IPS-15b (cell line): ENCODE measurements around the gene CRYZ.
A peak's percentile ranks its signal among the peaks of the same experiment; 100 is the strongest.
"Not testable (repeated sequence)": the region's sequence is repeated elsewhere in the genome, so short reads cannot be mapped to it uniquely, and the experiment has no call there.

Source experiments
- H3K27me3 ChIP-seq: one replicate; pipeline ENCODE4 v1.6.1; 2013; ENCODE audit warnings: low read length; ENCODE audit not compliant: control insufficient read depth, insufficient read depth
- H3K36me3 ChIP-seq: one replicate; pipeline ENCODE4 v1.6.1; 2013; ENCODE audit warnings: low read length; ENCODE audit not compliant: control insufficient read depth, insufficient read depth
- H3K4me1 ChIP-seq: one replicate; pipeline ENCODE4 v1.6.1; 2013; ENCODE audit warnings: mild to moderate bottlenecking, low read length; ENCODE audit not compliant: control insufficient read depth, insufficient read depth
- H3K4me3 ChIP-seq: one replicate; pipeline ENCODE4 v1.5.1; 2013; ENCODE audit warnings: low read depth, low read length
- H3K9ac ChIP-seq: one replicate; pipeline ENCODE4 v1.6.1; 2013; ENCODE audit warnings: low read depth, mild to moderate bottlenecking, low read length
- H3K9me3 ChIP-seq: one replicate; pipeline ENCODE4 v1.6.1; 2013; ENCODE audit warnings: mild to moderate bottlenecking, low read length; ENCODE audit not compliant: control insufficient read depth, insufficient read depth

CRYZ gene

DNA sequence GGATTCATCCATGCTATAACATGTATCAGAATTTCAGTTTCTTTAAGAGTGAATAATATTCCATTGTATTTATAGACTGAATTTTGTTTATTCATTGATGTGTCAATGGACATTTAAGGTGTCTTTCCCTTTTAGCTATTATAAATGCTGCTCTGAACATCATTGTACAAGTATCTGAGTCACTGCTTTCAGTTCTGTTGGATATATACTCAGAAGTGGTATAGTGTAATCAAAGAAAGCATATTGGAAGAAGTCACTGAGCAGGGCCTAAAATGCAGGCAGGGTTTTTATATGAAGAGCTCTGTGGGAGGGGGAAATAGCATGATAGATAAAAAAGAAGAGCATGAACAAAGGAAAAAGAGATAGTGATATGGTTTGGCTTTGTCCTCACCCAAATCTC is 22.6 kb upstream of the CRYZ start:
- Histone ChIP-seq H3K9ac (no peak overlapping the region), H3K4me3 (no peak overlapping the region), H3K27me3 (no peaks in the 10 kb centered on the region), H3K9me3 (peaks cover 4% of the 10 kb centered on the region), H3K4me1 (peaks cover 2% of the 10 kb centered on the region), H3K36me3 (peaks cover 8% of the 10 kb centered on the region)

DNA sequence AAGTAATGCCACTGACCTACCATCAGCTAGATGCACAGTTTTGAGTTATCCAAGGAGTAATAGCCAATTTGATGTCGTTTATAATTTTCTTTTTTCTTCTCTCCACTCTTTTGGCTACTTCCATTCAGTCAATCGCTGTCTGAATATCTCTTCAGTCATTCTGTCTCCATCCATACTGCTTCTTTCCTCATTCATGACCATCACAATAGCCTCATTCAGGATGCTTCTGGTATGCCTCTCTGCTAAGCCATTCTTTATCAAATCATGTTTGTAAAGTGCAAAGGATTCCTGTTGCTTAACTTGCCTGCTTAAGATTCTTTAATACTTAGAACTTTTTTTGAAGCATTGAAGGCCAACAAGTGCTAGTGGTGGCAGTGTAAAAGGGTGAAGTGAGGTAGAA is 20.3 kb upstream of the CRYZ start:
- Histone ChIP-seq H3K4me3 (no peak overlapping the region), H3K4me1 (peaks cover 2% of the 10 kb centered on the region), H3K27me3 (no peaks in the 10 kb centered on the region), H3K36me3 (peaks cover 8% of the 10 kb centered on the region), H3K9me3 (peaks cover 4% of the 10 kb centered on the region), H3K9ac (no peak overlapping the region)

DNA sequence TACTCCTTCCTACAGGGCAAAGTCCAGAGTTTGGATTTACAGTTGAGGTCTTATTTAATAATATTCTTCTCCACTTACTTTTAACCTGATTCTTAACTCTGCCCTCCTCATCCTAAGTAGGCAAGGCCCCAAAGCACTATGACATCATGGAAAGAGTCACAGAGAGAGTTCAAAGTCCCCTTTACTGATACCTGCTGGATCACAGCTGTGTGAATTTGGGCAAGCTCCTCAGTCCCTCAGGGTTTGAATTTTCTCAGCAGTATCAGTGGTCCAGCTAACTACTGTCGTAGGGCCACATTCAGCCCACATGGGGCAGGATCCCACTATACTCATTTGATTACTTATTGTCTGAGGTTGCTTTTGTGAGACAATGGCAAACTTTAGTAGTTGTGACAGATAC is 16.1 kb upstream of the CRYZ start:
- H3K4me3 ChIP-seq, result no peak overlapping the region
- H3K9ac ChIP-seq, result no peak overlapping the region
- peaks cover 2% of the 10 kb centered on the region for H3K4me1 ChIP-seq
- H3K36me3 ChIP-seq, result peaks cover 9% of the 10 kb centered on the region
- no peaks in the 10 kb centered on the region for H3K27me3 ChIP-seq
- H3K9me3 ChIP-seq, result no peaks in the 10 kb centered on the region

DNA sequence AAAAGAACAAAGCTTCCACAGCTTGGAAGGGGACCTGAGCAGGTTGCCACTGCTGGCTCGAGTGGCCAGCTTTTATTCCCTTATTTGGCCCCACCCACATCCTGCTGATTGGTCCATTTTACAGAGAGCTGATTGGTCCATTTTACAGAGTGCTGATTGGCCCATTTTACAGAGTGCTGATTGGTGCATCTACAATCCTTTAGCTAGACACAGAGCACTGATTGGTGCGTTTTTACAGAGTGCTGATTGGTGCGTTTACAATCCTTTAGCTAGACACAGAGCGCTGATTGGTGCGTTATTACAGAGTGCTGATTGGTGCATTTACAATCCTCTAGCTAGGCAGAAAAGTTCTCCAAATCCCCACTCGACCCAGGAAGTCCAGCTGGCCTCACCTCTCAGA is 12.4 kb upstream of the CRYZ start:
- not testable (repeated sequence) for H3K4me1 ChIP-seq, H3K9ac ChIP-seq, H3K9me3 ChIP-seq, H3K4me3 ChIP-seq, H3K36me3 ChIP-seq, H3K27me3 ChIP-seq

DNA sequence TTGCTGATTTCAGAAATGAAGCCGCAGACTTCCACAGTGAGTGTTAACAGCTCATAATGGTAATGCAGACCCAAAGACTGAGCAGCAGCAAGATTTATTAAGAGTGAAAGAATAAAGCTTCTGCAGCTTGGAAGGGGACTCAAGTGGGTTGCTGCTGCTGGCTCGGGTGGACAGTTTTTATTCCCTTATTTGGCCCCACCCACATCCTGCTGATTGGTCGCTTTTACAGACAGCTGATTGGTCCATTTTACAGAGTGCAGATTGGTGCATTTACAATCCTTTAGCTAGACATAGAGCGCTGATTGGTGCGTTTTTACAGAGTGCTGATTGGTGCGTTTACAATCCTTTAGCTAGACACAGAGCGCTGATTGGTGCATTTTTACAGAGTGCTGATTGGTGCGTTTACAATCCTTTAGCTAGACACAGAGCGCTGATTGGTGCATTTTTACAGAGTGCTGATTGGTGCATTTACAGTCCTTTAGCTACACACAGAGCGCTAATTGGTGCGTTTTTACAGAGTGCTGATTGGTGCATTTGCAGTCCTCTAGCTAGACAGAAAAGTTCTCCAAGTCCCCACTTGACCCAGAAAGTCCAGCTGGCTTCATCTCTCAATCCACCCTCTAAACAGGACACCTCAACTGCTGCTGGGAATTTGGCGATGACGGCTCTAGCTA is 7.6 kb upstream of the CRYZ start:
- H3K4me3 ChIP-seq, H3K4me1 ChIP-seq, H3K9ac ChIP-seq, H3K27me3 ChIP-seq, H3K9me3 ChIP-seq: not testable (repeated sequence)
- peaks cover 21% of the 10 kb centered on the region for H3K36me3 ChIP-seq

DNA sequence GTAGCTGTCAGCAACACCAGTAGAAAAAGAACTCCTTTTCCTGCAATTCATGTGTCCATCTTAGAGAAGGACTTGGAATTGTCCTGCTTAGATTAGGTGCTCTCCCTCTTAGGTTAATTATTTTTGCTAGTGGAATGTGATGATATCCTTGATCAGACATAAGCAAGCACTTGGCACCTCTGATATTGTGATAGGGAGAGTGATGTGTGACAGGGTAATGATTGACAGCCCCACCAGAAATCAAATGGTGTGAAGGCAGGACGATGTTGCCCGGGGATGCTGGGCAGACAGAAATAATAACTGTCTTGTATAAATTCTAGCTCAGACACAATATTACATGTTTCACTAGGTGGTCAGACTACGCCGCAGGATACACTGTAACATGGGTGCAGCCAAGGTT is 4.5 kb upstream of the CRYZ start:
- Histone ChIP-seq H3K9ac (no peak overlapping the region), H3K4me3 (no peak overlapping the region), H3K36me3 (peaks cover 15% of the 10 kb centered on the region), H3K27me3 (no peaks in the 10 kb centered on the region), H3K4me1 (peaks cover 2% of the 10 kb centered on the region), H3K9me3 (no peaks in the 10 kb centered on the region)

DNA sequence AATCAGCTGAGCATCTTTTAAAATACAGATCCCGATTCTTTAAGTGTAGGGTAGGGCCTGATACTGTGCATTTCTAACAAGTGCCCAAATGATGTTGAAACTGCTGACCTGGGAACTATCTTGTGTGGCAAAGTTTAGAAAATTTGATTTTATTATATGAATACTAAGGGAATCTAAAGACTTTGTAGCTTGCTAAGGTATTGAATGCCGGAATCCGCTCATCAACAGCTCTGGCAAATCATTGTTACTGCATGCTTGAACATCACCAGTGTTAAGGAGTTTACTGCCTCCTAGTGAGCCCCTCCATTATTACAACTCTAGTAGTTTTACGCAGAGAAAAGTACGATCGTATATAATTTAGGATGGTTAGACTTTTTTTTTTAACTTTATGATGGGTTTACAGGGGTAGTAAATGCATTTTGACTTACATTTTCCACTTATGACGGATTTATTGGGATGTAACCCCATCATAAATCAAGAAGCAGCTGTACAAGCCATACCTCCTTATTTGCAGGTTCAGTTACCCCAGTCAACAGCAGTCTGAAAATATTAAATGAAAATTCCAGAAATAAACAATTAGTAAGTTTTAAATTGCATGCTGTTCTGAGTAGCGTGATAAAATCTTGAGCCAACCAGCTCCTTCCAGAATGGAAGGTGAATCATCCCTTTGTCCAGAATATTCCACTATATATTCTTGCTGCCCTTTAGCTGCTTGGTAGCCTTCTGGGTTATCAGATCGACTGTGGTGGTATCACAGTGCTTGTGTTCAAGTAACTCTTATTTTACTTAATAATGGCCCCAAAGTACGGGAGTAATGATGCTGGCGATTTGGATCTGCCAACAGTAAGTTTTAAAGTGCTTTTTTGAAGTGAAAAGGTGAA is 994 bp upstream of the CRYZ start:
- Histone ChIP-seq H3K9me3 (no peaks in the 10 kb centered on the region), H3K36me3 (peaks cover 11% of the 10 kb centered on the region), H3K27me3 (no peaks in the 10 kb centered on the region), H3K4me3 (peak overlapping the region; percentile 98), H3K4me1 (peaks cover 7% of the 10 kb centered on the region), H3K9ac (peak overlapping the region; percentile 97)

DNA sequence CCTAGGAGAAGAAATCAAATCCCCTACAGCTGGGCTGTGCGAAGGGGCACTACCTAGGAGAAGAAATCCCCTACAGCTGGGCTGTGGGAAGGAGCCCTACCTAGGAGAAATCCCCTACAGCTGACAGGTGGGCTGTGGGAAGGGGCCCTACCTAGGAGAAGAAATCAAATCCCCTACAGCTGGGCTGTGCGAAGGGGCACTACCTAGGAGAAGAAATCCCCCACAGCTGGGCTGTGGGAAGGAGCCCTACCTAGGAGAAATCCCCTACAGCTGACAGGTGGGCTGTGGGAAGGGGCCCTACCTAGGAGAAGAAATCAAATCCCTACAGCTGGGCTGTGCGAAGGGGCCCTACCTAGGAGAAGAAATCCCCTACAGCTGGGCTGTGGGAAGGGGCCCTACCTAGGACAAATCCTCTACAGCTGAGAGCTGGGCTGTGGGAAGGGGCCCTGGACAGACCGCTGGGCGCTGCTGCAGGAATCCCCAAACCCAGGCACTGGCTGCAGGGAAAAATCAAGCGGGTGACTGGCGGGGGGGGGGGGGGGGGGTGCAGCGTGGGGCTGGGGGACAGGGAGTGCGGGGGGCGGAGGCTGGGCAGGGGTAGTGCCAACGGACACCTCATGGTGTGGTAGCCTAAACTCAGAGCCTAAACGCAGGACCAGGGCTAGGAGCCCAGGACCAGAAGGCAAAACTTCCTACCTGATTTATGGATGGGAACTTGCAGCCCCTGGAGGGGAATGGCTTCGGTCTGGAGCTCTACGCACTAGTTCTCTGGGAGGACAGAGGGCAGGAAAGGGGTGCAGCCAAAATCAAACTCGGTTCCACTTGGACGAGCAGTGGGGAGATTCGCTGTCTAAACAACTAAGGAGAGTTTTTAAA is 541 bp downstream of the CRYZ start:
- H3K4me1 ChIP-seq, H3K9me3 ChIP-seq, H3K27me3 ChIP-seq, H3K36me3 ChIP-seq: not testable (repeated sequence)
- H3K9ac ChIP-seq, result peak overlapping the region; percentile 97
- H3K4me3 ChIP-seq, result peak overlapping the region; percentile 98

DNA sequence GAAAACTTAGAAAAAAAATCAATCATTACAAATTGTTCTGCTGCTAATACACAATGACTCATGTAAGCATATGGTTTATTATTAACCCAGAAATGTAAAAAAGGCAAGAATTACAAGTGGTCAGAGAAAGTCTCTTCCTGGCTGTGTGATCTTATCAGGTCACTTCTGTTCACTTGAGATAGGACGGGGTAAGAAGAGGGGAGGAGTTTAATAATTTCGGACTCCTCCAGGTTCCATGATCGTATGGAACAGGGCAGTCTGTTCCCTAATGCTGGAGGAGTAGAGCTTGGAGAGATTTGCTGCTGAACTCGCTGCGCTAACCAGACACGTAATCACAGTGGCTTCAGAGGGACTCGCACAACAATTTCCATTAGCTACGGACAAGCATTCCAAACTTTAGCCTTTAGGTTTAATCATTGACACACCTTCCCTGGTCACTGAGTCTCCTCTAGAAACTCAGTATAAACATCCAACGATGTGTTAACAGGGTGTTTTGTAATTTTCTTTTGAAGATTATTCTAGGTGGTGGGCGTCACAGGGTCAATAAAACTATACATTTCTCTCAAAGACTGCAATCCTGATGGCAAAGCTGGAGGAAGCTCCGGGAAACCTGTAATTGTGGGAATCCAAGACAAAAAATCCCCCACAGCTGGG is 1.3 kb downstream of the CRYZ start:
- H3K9me3 ChIP-seq, result no peaks in the 10 kb centered on the region
- no peak overlapping the region for H3K9ac ChIP-seq
- no peaks in the 10 kb centered on the region for H3K36me3 ChIP-seq
- peaks cover 7% of the 10 kb centered on the region for H3K4me1 ChIP-seq
- no peak overlapping the region for H3K4me3 ChIP-seq
- H3K27me3 ChIP-seq, result no peaks in the 10 kb centered on the region

DNA sequence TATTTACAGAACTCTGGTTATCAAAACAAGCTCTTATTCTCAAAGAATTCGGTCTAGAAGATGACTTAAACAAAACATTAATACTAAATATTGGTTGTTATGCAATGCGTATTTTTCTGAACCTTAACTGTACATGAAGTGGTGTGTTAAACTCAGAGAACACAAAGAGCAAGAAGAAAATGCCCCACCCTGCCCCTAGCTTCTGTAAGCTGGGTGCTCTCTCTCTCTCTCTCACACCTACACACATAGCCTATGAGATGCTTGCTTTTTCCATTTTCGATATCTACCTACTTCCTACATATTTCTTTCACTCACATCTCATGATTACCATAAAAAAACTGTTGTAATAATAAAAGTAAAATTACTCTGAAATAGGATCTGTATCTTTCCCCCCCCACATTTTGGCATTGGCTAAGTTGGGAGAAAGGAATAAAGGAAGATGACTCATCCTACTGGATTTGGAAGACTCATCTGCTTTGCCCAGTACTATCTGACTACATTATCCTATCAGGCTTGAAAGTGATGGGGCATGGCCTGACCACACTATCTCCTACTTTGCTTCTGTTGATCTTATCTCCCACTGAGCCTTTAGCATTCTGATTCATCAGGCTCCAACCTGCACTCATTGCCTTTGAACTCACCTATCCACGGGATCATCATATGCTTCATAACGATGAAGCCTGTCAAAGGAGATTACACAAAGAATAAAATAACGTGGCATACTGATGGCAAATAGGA is 2.9 kb downstream of the CRYZ start:
- Histone ChIP-seq H3K9ac (no peak overlapping the region), H3K4me1 (peaks cover 7% of the 10 kb centered on the region), H3K9me3 (no peaks in the 10 kb centered on the region), H3K27me3 (no peaks in the 10 kb centered on the region), H3K36me3 (no peaks in the 10 kb centered on the region), H3K4me3 (no peak overlapping the region)

DNA sequence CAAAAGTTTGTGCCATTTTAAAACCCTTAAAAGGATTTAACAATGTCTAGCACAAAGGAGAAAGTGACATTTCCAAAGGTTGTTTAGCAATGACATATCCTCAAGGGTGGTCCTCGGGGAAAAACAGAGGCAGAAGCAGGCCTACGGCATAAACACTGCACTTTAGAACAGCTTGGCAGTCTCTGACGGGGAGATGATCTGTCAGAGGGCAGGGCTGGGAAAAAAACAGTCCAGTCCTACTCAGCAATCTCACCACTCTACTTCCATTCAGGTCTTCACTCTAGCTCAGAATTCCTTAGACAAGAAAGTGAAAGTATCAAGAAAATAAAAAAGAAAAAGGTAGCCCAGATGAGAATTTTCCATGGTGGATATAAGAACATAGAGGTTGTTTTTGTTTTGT is 4.1 kb downstream of the CRYZ start:
- H3K4me3 ChIP-seq, result no peak overlapping the region
- H3K36me3 ChIP-seq, result no peaks in the 10 kb centered on the region
- H3K9ac ChIP-seq, result no peak overlapping the region
- H3K27me3 ChIP-seq, result no peaks in the 10 kb centered on the region
- H3K4me1 ChIP-seq, result peaks cover 5% of the 10 kb centered on the region
- H3K9me3 ChIP-seq, result no peaks in the 10 kb centered on the region
